Tibial artery (tissue), 4 donors: ENCODE results near the gene BRD8.

Source experiments
- DNase-seq, 2 donors: peaks; one replicate each; pipeline ENCODE4 v3.0.0-alpha.2; 2019
- H3K27ac ChIP-seq, 2 donors: fragments of 200-600 bp; sonication (generic) in 1 of 2; 1 replicate in 1 of 2; 2 replicates in 1 of 2; pipeline ENCODE4 v1.5.1; 2018 to 2019; ENCODE audit warnings: mild to moderate bottlenecking in 1 of 2
- H3K27me3 ChIP-seq, 2 donors: fragments of 200-600 bp; sonication (generic) in 1 of 2; one replicate each; pipeline versions ENCODE4 v1.5.1 to v1.6.0; 2016 to 2019
- H3K36me3 ChIP-seq, 3 donors: fragments of 200-600 bp; sonication (generic) in 2 of 3; one replicate each; pipeline ENCODE4 v1.5.1; 2016 to 2019; ENCODE audit warnings: mild to moderate bottlenecking in 2 of 3
- H3K4me1 ChIP-seq, 4 donors: fragments of 200-600 bp; sonication (generic) in 2 of 4; 1 replicate in 3 of 4; 2 replicates in 1 of 4; pipeline ENCODE4 v1.5.1; 2016 to 2019
- H3K4me3 ChIP-seq, 2 donors: fragments of 200-600 bp; sonication (generic) in 1 of 2; 1 replicate in 1 of 2; 2 replicates in 1 of 2; pipeline ENCODE4 v1.5.1; 2018 to 2019; ENCODE audit warnings: mild to moderate bottlenecking in 2 of 2
- H3K9me3 ChIP-seq, 3 donors: fragments of 200-600 bp; sonication (generic) in 1 of 3; one replicate each; pipeline ENCODE4 v1.5.1; 2016 to 2019
- intact Hi-C: fragments of 100-400 bp; cut with DNase I; formaldehyde crosslinking; loops from one replicate; pipeline ENCODE4 v1.15.0; 2023; ENCODE audit warnings: low total_unique reads
- TF ChIP-seq, protein P1 (sequence below), 2 experiments: fragments of 200-600 bp in 1 of 2; fragments of 450-650 bp in 1 of 2; IDR thresholded peaks; one replicate each; pipeline ENCODE4 v1.5.1; 2017 to 2019; ENCODE audit warnings: antibody characterized with exemption in 2 of 2, mild to moderate bottlenecking in 1 of 2, moderate library complexity in 1 of 2

BRD8 gene, protein sequence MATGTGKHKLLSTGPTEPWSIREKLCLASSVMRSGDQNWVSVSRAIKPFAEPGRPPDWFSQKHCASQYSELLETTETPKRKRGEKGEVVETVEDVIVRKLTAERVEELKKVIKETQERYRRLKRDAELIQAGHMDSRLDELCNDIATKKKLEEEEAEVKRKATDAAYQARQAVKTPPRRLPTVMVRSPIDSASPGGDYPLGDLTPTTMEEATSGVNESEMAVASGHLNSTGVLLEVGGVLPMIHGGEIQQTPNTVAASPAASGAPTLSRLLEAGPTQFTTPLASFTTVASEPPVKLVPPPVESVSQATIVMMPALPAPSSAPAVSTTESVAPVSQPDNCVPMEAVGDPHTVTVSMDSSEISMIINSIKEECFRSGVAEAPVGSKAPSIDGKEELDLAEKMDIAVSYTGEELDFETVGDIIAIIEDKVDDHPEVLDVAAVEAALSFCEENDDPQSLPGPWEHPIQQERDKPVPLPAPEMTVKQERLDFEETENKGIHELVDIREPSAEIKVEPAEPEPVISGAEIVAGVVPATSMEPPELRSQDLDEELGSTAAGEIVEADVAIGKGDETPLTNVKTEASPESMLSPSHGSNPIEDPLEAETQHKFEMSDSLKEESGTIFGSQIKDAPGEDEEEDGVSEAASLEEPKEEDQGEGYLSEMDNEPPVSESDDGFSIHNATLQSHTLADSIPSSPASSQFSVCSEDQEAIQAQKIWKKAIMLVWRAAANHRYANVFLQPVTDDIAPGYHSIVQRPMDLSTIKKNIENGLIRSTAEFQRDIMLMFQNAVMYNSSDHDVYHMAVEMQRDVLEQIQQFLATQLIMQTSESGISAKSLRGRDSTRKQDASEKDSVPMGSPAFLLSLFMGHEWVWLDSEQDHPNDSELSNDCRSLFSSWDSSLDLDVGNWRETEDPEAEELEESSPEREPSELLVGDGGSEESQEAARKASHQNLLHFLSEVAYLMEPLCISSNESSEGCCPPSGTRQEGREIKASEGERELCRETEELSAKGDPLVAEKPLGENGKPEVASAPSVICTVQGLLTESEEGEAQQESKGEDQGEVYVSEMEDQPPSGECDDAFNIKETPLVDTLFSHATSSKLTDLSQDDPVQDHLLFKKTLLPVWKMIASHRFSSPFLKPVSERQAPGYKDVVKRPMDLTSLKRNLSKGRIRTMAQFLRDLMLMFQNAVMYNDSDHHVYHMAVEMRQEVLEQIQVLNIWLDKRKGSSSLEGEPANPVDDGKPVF

DNA sequence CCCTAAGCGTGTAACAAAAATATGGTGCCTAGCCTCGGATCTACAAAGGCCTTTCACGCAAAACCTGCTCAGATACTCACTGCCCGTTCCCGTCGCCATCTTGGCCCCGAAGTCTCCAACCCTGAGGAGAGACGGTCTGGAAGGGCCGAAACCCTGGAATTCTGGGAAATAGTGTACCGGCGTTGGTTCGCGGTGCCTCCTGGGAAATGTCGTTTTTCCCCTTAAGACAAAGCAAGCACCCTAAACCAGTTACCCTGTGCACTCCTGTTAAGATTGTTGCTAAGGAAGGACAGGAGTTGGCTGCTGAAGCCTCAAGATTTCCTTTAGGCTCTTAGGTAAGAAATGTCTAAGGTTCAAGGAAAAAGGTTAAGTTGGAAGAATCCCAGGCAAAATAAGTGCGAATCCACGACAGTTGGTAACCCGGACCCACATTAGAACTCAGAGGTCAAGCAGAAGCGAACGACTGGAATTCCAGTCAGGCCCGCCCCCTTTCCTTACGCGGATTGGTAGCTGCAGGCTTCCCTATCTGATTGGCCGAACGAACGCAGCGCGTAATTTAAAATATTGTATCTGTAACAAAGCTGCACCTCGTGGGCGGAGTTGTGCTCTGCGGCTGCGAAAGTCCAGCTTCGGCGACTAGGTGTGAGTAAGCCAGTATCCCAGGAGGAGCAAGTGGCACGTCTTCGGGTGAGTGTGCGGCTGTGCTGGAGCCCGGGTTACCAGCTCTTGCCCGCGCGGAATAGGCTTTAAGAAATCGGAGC lies at the start of gene BRD8, which contains the start of gene KIF20A:
TSS of gene BRD8 (minus strand) at position 115 of the 761 bp plus-strand sequence. CDS start at position 99, 16 bp downstream.
TSS of gene KIF20A (plus strand) at position 597 of the 761 bp plus-strand sequence. CDS start 569 bp downstream, outside the sequence.
- DNase-seq, result peak; percentile 97 to 98
- no peaks in the 10 kb centered on the region for H3K9me3 ChIP-seq
- no peaks in the 10 kb centered on the region for H3K27me3 ChIP-seq
- intact Hi-C loops, result no loop called here
- TF ChIP-seq, protein P1, sequence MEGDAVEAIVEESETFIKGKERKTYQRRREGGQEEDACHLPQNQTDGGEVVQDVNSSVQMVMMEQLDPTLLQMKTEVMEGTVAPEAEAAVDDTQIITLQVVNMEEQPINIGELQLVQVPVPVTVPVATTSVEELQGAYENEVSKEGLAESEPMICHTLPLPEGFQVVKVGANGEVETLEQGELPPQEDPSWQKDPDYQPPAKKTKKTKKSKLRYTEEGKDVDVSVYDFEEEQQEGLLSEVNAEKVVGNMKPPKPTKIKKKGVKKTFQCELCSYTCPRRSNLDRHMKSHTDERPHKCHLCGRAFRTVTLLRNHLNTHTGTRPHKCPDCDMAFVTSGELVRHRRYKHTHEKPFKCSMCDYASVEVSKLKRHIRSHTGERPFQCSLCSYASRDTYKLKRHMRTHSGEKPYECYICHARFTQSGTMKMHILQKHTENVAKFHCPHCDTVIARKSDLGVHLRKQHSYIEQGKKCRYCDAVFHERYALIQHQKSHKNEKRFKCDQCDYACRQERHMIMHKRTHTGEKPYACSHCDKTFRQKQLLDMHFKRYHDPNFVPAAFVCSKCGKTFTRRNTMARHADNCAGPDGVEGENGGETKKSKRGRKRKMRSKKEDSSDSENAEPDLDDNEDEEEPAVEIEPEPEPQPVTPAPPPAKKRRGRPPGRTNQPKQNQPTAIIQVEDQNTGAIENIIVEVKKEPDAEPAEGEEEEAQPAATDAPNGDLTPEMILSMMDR (IDR thresholded peaks at IDR 0.05), result no peak
- peak within 1 kb of the TSS; percentile 66 to 83 for H3K4me3 ChIP-seq
- H3K36me3 ChIP-seq, result peaks cover 16 to 43% (median 18%) of the 10 kb centered on the region in 3 donors
- H3K27ac ChIP-seq, result peak within 1 kb of the TSS; percentile 77 to 78
- peaks cover 6 to 28% (median 21%) of the 10 kb centered on the region in 4 donors for H3K4me1 ChIP-seq

DNA sequence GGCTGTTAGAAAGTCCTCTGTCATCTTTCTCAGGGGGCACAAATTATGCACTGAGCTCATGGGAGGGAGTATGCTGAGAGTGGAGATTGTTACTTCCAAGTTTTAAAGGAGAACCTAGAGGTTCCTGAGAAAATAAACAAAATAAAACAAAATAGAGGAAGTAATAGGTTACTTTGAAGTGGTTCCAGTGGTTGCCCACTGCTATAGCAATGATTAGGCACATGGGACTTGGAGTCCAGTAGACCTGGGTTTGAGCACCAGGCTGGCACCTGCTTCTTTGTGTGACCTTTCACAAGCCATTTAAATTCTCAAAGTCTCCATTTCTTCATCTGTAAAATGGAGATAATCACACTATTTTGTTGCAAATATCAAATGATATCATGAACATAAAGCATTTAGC lies 48.5 kb upstream of the BRD8 start:
- Histone ChIP-seq H3K4me1 (peaks cover 0 to 20% (median 8%) of the 10 kb centered on the region in 4 donors), H3K27ac (no peak overlapping the region), H3K9me3 (peaks cover 0 to 10% (median 0%) of the 10 kb centered on the region in 3 donors), H3K36me3 (no peaks in the 10 kb centered on the region), H3K27me3 (no peaks in the 10 kb centered on the region), H3K4me3 (no peak overlapping the region)
- TF ChIP-seq, protein P1 (IDR thresholded peaks at IDR 0.05), result no peak
- intact Hi-C loops, result no loop called here
- DNase-seq, result no peak

DNA sequence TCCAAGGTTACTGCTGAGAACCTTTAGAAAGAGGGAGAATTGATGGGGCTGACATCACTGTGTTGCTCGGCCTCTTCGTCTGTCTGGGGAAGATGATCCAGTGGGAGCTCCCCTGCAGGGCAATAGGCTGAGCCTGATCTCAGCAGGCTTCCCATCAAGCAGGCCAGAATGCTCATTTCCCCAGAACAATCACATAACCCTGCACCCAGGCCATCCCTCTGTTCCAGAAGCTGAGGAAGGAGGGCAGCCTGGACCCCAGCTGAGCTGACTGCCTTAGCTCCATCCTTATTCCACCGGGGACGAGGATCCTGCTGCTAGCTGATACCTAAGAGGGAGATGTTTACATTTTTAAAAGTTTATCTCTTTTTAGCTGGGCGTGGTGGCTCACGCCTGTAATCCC lies 46.3 kb upstream of the BRD8 start:
- H3K4me1 ChIP-seq, result peaks cover 0 to 9% (median 1%) of the 10 kb centered on the region in 4 donors
- no peak overlapping the region for H3K4me3 ChIP-seq
- H3K9me3 ChIP-seq, result peaks cover 0 to 10% (median 0%) of the 10 kb centered on the region in 3 donors
- TF ChIP-seq, protein P1 (IDR thresholded peaks at IDR 0.05), result no peak
- no peaks in the 10 kb centered on the region for H3K36me3 ChIP-seq
- DNase-seq, result no peak
- no peak overlapping the region for H3K27ac ChIP-seq
- intact Hi-C loops, result no loop called here
- H3K27me3 ChIP-seq, result no peaks in the 10 kb centered on the region

DNA sequence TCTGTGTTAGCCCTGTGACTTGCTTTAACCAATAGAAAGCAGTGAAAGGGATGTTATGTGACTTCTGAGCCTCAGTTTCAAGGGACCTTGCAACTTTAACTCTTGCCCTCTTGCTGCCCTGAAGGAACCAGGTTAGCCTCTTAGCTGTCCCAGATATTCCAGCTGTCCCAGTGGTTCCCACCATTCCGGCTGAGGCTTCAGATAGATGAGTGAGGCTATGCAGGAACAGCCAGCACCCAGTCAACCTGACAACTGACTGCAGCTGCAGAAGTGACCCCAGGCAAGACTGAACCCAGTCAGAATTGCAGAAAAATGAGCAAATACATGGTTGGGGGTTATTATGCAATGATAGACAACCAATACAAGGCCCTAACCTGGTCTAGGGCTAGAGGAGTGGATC lies 45.1 kb upstream of the BRD8 start:
- Histone ChIP-seq H3K9me3 (peaks cover 0 to 10% (median 0%) of the 10 kb centered on the region in 3 donors), H3K27ac (no peak overlapping the region), H3K4me3 (no peak overlapping the region), H3K27me3 (no peaks in the 10 kb centered on the region), H3K36me3 (no peaks in the 10 kb centered on the region), H3K4me1 (peaks cover 0 to 9% (median 1%) of the 10 kb centered on the region in 4 donors)
- DNase-seq, result no peak
- intact Hi-C loops, result no loop called here
- TF ChIP-seq, protein P1 (IDR thresholded peaks at IDR 0.05), result no peak
